ENCODE measurements around the gene SLC35G2. TPM values are rescaled to one million over a fixed set of nuclear protein-coding genes. Genes with fewer than 3 reads are reported as not detected.
A peak's percentile ranks its signal among the peaks of the same experiment; 100 is the strongest.

SLC35G2 gene
- total RNA-seq, 2 experiments from 2014 or later = 3.0 TPM

DNA sequence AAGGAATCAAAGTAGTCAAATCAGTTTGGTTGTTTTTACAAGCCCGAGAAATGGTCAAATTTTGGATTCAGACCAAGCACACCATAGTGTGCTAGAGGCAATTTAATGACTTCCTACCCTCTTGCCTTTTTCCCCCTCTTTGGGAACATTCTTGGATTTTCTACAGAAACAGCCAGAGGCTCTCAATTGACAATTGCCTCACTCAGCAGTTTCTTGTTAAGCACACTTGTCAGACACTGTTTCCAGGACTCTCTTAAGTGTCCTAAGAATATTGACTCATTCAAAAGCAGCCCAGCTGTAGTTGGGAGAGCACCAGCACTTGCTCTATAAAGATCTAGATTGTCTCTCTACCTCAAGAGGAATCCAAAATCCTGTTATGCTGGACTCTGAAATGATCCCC, 1.5 kb upstream of the SLC35G2 start:
- H3K4me3 Mint-ChIP-seq = no peak overlapping the region
- no peak overlapping the region for H3K27ac Mint-ChIP-seq
- TF ChIP-seq, protein P1, sequence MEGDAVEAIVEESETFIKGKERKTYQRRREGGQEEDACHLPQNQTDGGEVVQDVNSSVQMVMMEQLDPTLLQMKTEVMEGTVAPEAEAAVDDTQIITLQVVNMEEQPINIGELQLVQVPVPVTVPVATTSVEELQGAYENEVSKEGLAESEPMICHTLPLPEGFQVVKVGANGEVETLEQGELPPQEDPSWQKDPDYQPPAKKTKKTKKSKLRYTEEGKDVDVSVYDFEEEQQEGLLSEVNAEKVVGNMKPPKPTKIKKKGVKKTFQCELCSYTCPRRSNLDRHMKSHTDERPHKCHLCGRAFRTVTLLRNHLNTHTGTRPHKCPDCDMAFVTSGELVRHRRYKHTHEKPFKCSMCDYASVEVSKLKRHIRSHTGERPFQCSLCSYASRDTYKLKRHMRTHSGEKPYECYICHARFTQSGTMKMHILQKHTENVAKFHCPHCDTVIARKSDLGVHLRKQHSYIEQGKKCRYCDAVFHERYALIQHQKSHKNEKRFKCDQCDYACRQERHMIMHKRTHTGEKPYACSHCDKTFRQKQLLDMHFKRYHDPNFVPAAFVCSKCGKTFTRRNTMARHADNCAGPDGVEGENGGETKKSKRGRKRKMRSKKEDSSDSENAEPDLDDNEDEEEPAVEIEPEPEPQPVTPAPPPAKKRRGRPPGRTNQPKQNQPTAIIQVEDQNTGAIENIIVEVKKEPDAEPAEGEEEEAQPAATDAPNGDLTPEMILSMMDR (IDR thresholded peaks at IDR 0.05) = no peak
- peaks cover 22% of the 10 kb centered on the region for H3K27me3 Mint-ChIP-seq
- no peak for ATAC-seq
- peaks cover under 1% of the 10 kb centered on the region for H3K9me3 Mint-ChIP-seq
- peaks cover 8% of the 10 kb centered on the region for H3K36me3 Mint-ChIP-seq (ENCODE audit: low read depth)
- intact Hi-C loops (cut with micrococcal nuclease) = loop anchor here (10.0 kb wide), 1 partner anchor 47 kb away; the partner anchor contains the start of gene NCK1
- peaks cover 24% of the 10 kb centered on the region for H3K4me1 Mint-ChIP-seq (ENCODE audit: low read depth)
- POLR2A ChIA-PET = interaction anchor here (1.2 kb wide), 1 partner anchor 65 kb away, joined by 3 read pairs; the partner anchor contains the start of gene STAG1
- CTCF ChIA-PET = interaction anchor here (1.0 kb wide), 1 partner anchor 42 kb away, joined by 4 read pairs; no protein-coding TSS in a partner anchor
- no peak for DNase-seq

DNA sequence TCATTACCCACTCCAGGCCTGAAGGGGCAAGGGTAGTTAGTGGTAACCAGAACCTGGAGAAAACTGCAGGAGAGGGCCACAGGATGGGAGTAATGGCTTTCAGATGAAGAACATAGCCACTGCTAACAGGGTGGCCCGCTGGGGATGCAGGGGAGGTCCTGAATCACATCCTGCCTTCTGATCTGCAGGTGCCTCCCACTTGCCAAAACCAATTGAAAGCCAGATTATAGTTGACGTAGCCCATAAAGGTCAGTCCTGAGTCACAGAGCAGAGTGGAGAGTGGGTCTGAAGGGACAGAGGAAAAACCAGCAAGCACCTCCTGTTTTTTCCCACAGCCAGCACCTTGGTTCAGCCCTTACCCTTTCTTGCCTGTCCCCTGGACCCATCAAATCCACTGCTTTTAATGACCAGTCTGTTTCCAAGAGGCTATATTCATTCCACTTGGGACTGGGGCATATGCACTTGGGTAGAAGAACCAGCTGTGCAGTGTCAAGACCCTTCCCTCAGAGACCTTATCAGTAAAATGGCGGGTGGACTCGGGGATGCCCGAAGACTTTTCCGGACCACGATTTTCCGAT, 646 bp upstream of the SLC35G2 start:
- ChIA-PET POLR2A (interaction anchor here (0.6 to 0.9 kb wide), 3 partner anchors 12 to 65 kb away, joined by 3 to 5 read pairs (median 4); partner anchors contain the start of gene STAG1), CTCF (interaction anchor here (1.2 kb wide), 1 partner anchor 195 kb away, joined by 7 read pairs; no protein-coding TSS in a partner anchor)
- Mint-ChIP-seq H3K4me1 (ENCODE audit: low read depth) (peaks cover 24% of the 10 kb centered on the region), H3K9me3 (peaks cover 5% of the 10 kb centered on the region), H3K4me3 (peak overlapping the region; percentile 81), H3K27me3 (peaks cover 26% of the 10 kb centered on the region), H3K36me3 (ENCODE audit: low read depth) (peaks cover 8% of the 10 kb centered on the region), H3K27ac (peak overlapping the region; percentile 82)
- TF ChIP-seq, protein P1 (IDR thresholded peaks at IDR 0.05) = no peak
- DNase-seq (peak; percentile 89), ATAC-seq (peak; percentile 95)
- intact Hi-C loops (cut with micrococcal nuclease) = loop anchor here (2.0 to 10.0 kb wide), 2 partner anchors 47 to 65 kb away; partner anchors contain the start of genes NCK1 and STAG1

DNA sequence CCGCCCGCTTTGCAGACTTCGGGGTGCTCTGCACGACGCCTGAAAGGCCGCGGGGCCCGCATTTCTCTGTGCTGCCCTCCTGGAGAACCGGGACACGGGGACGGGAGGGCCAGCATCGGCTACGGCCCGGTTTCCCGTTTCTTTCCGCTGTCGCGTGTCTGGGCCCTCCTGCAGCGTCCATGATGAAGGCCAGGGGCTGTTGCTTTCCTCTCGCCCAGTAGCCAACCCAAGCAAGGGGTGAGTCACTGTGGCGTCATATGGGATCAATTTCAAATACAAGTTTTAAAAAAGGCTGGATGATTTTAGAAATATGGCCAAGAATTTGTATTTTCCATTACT, 435 bp downstream of the SLC35G2 start:
- H3K27ac Mint-ChIP-seq = peak overlapping the region; percentile 70
- peaks cover 9% of the 10 kb centered on the region for H3K9me3 Mint-ChIP-seq
- POLR2A ChIA-PET = no interaction called here
- peak overlapping the region; percentile 81 for H3K4me3 Mint-ChIP-seq
- DNase-seq (peak; percentile 62), ATAC-seq (peak; percentile 22)
- CTCF ChIA-PET = interaction anchor here (1.2 kb wide), 1 partner anchor 194 kb away, joined by 7 read pairs; no protein-coding TSS in a partner anchor
- intact Hi-C loops (cut with micrococcal nuclease) = loop anchor here (2.0 to 10.0 kb wide), 2 partner anchors 45 to 67 kb away; partner anchors contain the start of genes NCK1 and STAG1
- H3K36me3 Mint-ChIP-seq (ENCODE audit: low read depth) = peaks cover 10% of the 10 kb centered on the region
- H3K4me1 Mint-ChIP-seq (ENCODE audit: low read depth) = peaks cover 24% of the 10 kb centered on the region
- TF ChIP-seq, protein P1 (IDR thresholded peaks at IDR 0.05) = no peak
- H3K27me3 Mint-ChIP-seq = peaks cover 30% of the 10 kb centered on the region

DNA sequence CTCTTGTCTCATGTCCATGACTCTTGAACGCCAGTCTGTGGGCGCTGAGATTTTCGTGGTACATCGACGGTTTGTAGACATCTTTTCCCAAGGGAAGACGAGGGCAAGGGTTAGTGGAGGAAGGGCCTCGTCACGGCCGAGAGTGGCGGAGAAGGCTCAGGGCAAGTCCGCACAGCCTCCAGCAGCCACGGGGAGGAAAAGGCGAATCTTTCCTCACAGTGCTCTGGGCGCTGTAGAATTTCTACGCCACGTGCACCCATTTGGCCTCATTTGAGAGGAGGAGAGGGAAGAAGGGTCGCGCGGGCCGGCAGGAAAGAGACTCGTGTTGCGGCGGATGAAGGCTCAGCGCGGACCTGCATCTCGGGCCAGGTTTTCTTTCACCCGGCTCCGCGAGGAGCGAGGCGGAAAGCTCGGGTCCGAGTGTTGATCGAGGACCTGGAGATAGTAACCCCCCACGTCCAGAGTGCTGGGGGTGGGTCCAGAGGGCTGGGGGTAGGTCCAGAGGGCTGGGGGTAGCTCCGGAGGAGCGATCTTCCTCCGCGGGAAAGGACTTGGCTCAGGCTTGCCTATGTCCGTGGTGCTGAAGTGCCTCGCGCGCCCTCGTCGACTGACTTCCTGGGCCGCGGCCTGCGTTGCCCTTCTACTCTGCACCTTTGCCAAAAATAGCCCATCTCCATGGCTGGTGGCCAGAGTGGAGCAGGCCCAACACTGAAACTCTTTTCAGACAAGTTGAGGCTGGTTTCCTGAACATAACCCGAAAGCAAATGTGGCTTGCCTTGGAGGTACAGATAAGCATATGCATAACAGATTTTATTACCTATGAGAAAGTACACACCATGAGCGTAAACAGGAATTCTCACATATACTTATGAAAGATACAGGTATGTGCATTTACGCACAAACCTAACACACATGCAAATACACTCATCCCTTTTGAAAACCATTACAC, 1.1 kb downstream of the SLC35G2 start:
- Mint-ChIP-seq H3K4me1 (ENCODE audit: low read depth) (peaks cover 24% of the 10 kb centered on the region), H3K36me3 (ENCODE audit: low read depth) (peaks cover 10% of the 10 kb centered on the region), H3K27me3 (peaks cover 30% of the 10 kb centered on the region), H3K9me3 (peaks cover 9% of the 10 kb centered on the region), H3K4me3 (peak overlapping the region; percentile 81), H3K27ac (peak overlapping the region; percentile 70)
- ATAC-seq (peak; percentile 12), DNase-seq (peak; percentile 49)
- ChIA-PET POLR2A (interaction anchor here (0.5 to 1.1 kb wide), 3 partner anchors 60 to 259 kb away, joined by 3 read pairs; no protein-coding TSS in a partner anchor), CTCF (interaction anchor here (0.8 kb wide), 1 partner anchor 194 kb away, joined by 3 read pairs; no protein-coding TSS in a partner anchor)
- TF ChIP-seq, protein P1 (IDR thresholded peaks at IDR 0.05) = no peak
- intact Hi-C loops (cut with micrococcal nuclease) = loop anchor here (2.0 to 10.0 kb wide), 2 partner anchors 45 to 67 kb away; partner anchors contain the start of genes NCK1 and STAG1

Data from activated CD8-positive, alpha-beta T cell treated with anti-CD3 and anti-CD28 coated beads for 36 hours (primary cell).